Activated CD4-positive, alpha-beta memory T cell treated with anti-CD3 and anti-CD28 coated beads for 36 hours (primary cell): ENCODE results near the gene CBX4. TPM values are rescaled to one million over a fixed set of nuclear protein-coding genes. Genes with fewer than 3 reads are reported as not detected.

Source experiments
- CTCF ChIA-PET: fragments of 350-600 bp; sonication (Branson Sonifier 250); formaldehyde crosslinking; loops from one replicate; lab custom pipeline; 2021; ENCODE audit warnings: antibody characterized with exemption, inconsistent platforms; lab: Charles Lee
- POLR2A ChIA-PET: fragments of 350-600 bp; sonication (Branson Sonifier 250); formaldehyde crosslinking; loops from one replicate; lab custom pipeline; 2021; ENCODE audit warnings: antibody characterized with exemption; lab: Charles Lee
- DNase-seq: peaks from one replicate; pipeline ENCODE4 v3.0.0-alpha.2; 2020
- H3K27ac Mint-ChIP-seq: one replicate; pipeline ENCODE4 v1.8.0; 2021; ENCODE audit warnings: mixed read lengths
- H3K27me3 Mint-ChIP-seq: one replicate; pipeline ENCODE4 v1.8.0; 2021; ENCODE audit warnings: mixed read lengths
- H3K36me3 Mint-ChIP-seq: one replicate; pipeline ENCODE4 v1.8.0; 2021; ENCODE audit warnings: mixed read lengths
- H3K4me1 Mint-ChIP-seq: one replicate; pipeline ENCODE4 v1.8.0; 2021; ENCODE audit warnings: low read depth, mixed read lengths
- H3K4me3 Mint-ChIP-seq: one replicate; pipeline ENCODE4 v1.8.0; 2021; ENCODE audit warnings: mild to moderate bottlenecking, mixed read lengths
- H3K9me3 Mint-ChIP-seq: one replicate; pipeline ENCODE4 v1.8.0; 2021; ENCODE audit warnings: mixed read lengths
- intact Hi-C: fragments of 100-400 bp; cut with micrococcal nuclease; formaldehyde crosslinking; loops from one replicate; pipeline ENCODE4 v1.15.1; 2023
- total RNA-seq, 2 experiments: library from RNA; stranded (reverse); gene quantifications; one replicate each; pipeline ENCODE4 v1.2.3, GENCODE V29; 2021

CBX4 gene
- total RNA-seq: 10 to 100 TPM; 14.0 to 14.2 TPM

DNA sequence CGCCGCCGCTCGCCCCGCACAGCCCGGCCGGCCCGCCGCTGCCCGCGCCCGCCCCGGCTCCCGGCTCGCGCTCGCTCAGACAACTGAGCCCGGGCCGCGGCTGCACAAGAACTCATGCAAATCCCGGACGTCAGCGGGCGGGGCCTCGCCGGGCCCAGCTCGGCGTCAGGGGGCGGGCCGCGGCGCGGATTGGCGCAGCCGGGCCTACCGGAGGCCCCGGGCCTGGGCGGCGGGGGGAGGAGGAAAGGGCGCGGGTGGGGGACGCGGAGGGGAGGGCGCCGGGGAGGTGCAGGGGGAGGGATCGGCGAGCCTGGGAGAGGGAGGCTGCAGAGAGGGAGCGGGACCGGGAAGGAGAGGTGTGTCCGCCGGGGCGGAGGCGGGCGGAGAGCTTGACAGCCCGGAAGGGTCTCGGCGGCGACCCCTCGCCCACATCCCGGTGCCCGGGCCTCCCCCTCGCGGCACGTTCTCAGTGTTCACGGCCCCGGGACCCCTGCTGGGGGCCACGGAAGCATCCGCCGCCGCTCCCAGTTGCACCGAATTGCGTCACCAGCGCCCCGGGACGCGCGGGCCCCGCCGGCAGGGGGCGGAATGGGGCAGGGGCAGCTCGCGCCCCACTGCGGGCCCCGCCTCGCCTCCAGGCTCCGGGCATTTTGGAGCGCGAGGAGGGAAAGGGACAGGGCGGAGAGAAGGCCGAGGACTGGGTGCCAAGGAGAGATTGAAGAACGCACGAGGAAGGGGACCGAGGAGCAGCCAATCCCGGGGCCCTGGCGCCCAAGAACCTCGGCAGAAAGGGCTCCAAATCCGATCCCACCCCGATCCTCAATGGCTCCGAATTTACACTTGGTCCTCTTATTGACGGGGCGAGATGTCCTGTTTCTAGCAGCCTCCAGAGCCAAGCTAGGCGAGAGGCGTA is at the start of gene CBX4:
CBX4 (minus strand) TSS at position 85 of the 913 bp plus-strand sequence. CDS start 189 bp downstream, outside the sequence.
- Mint-ChIP-seq H3K27ac (peak within 1 kb of the TSS; percentile 78), H3K4me1 (peaks cover 46% of the 10 kb centered on the region), H3K9me3 (no peaks in the 10 kb centered on the region), H3K4me3 (peak within 1 kb of the TSS; percentile 85), H3K36me3 (peaks cover 6% of the 10 kb centered on the region), H3K27me3 (peaks cover 31% of the 10 kb centered on the region)
- intact Hi-C loops: loop anchor here (1.0 to 10.0 kb wide), 5 partner anchors 29 to 157 kb away; partner anchors contain the start of gene CBX8
- CTCF ChIA-PET: interaction anchor here (0.7 to 4.8 kb wide), 23 partner anchors 9 to 262 kb away, joined by 3 to 49 read pairs (median 5); partner anchors contain the start of genes CBX8 and GAA
- POLR2A ChIA-PET: interaction anchor here (0.6 to 3.2 kb wide), 10 partner anchors 12 to 95 kb away, joined by 3 to 23 read pairs (median 3); partner anchors contain the start of gene CBX8
- peak; percentile 94 for DNase-seq

DNA sequence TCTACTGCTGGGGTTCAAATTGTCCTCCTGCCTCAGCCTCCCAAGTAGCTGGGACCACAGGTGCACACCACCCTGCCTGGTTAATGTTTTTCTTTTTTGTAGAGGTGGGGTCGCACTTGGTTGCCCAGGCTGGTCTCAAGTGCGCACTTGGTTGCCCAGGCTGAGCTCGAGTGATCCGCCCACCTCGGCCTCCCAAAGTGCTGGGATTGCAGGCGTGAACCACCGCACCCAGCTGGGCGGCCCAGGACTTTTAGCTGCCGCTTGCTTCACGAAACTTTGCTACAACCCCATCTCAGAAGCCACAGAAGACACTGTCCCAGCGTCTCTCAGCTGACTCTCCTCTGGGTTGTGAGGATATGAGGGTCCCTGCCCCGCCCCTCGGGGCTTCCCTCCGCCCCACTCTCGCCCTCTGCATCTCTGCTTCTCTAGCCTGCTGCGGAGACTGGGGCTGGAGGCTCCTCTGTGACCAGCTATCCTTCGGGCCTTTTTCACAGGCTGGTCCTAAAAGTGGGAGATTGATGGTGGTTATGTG is 48.8 kb upstream of the CBX4 start:
- H3K27ac Mint-ChIP-seq: no peak overlapping the region
- POLR2A ChIA-PET: no interaction called here
- CTCF ChIA-PET: no interaction called here
- H3K27me3 Mint-ChIP-seq: peaks cover 46% of the 10 kb centered on the region
- no peaks in the 10 kb centered on the region for H3K36me3 Mint-ChIP-seq
- no peaks in the 10 kb centered on the region for H3K4me1 Mint-ChIP-seq
- no peak overlapping the region for H3K4me3 Mint-ChIP-seq
- intact Hi-C loops: no loop called here
- no peak for DNase-seq
- no peaks in the 10 kb centered on the region for H3K9me3 Mint-ChIP-seq

DNA sequence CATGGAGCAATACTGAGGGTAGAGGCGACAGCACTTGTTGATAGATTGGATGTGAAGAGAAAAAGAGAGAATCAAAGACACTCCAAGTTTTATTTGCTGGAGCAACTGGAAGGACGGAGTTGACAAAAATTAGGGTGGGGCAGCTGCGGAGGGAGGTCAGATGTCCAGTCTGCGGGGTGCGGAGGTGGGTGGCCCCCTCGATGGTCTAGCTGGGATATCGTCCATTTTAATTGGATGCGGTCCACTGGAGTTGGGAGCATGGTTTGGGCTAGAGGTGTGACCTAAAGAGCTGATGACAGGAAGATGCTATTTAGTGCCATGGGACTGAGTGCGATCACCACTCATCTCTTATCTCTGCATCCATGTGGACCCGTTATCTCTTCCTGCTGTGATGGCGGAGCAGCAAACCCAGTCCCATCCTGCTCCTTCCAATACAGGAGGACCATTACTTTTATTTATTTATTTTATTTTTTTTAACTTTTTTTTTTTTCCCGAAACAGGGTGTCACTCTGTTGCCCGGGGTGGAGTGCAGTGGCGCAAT is 48.3 kb upstream of the CBX4 start:
- Mint-ChIP-seq H3K27ac (no peak overlapping the region), H3K9me3 (no peaks in the 10 kb centered on the region), H3K4me3 (no peak overlapping the region), H3K4me1 (no peaks in the 10 kb centered on the region), H3K36me3 (no peaks in the 10 kb centered on the region), H3K27me3 (peaks cover 45% of the 10 kb centered on the region)
- CTCF ChIA-PET: no interaction called here
- DNase-seq: no peak
- POLR2A ChIA-PET: no interaction called here
- intact Hi-C loops: no loop called here

DNA sequence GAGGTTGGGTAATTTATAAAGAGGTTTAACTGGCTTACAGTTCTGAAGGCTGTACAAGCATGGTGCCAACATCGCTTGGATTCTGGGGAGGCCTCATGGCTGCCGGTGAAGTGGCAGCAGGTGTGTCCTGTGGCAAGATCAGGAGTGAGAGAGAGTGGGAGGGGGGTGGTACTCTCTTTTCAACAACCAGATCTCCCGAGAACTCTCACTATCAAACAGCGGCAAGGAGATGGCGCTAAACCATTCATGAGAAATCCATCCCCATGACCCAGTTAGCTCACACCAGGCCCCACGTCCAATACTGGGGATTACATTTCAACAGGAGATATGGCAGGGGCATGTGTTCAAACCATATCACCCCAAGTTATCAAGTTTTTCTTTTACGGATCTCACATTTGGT is 44.0 kb upstream of the CBX4 start:
- peaks cover 32% of the 10 kb centered on the region for H3K27me3 Mint-ChIP-seq
- ChIA-PET POLR2A (no interaction called here), CTCF (no interaction called here)
- H3K4me1 Mint-ChIP-seq: no peaks in the 10 kb centered on the region
- H3K9me3 Mint-ChIP-seq: no peaks in the 10 kb centered on the region
- intact Hi-C loops: no loop called here
- H3K4me3 Mint-ChIP-seq: no peak overlapping the region
- no peak for DNase-seq
- no peaks in the 10 kb centered on the region for H3K36me3 Mint-ChIP-seq
- H3K27ac Mint-ChIP-seq: no peak overlapping the region

DNA sequence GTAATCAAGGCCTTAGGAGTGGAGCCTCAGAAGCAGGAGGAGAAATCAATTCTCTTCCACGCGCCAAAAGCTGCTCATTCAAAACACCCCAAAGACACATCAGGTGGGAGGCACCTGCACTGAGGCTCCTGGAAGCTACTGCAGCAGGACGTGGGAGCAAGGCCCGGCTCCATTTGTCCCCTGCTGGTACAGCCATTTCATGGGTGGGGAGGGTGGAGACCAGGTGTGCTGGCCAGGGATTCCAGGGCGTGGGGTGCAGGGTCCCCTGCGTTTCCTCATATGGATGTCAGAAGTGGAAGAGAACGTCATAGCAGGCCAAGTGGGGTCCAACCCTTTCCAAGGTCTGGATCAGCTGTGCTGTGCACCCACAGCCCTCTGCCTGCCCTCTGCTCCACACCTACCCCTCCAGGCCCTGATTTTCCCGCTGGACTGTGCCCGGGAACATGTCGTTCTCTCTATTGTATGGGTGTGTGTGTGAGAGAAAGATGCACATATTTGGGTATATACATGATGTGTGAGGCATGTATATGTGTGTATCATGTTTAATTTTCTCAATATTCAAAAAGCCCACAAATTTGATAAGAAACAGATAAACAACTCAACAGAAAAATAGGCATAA is 39.2 kb upstream of the CBX4 start:
- ChIA-PET CTCF (no interaction called here), POLR2A (no interaction called here)
- H3K27ac Mint-ChIP-seq: no peak overlapping the region
- intact Hi-C loops: no loop called here
- peaks cover 19% of the 10 kb centered on the region for H3K27me3 Mint-ChIP-seq
- H3K4me3 Mint-ChIP-seq: no peak overlapping the region
- H3K4me1 Mint-ChIP-seq: no peaks in the 10 kb centered on the region
- no peak for DNase-seq
- no peaks in the 10 kb centered on the region for H3K9me3 Mint-ChIP-seq
- no peaks in the 10 kb centered on the region for H3K36me3 Mint-ChIP-seq

DNA sequence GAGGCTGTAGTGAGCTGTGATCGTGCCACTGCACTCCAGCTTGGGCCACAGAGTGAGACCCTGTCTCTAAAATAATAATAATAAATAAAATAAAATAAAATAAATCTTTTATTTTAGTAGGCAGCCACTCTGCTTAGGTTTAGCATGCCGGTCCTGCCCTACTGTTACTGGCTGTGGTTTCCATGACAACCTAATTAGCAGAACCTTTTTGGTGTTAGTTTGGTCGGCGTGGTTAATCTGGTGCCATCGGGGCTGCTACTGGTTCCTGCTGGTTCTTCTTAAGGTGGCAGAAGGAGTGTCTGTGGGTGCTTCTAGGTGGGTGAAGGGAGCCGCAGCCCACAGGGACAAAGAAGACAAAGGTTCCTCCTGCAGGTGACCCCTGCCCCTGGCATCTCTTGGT is 37.8 kb upstream of the CBX4 start:
- Mint-ChIP-seq H3K4me3 (no peak overlapping the region), H3K4me1 (peaks cover 4% of the 10 kb centered on the region), H3K27ac (no peak overlapping the region), H3K9me3 (no peaks in the 10 kb centered on the region), H3K36me3 (no peaks in the 10 kb centered on the region), H3K27me3 (peaks cover 17% of the 10 kb centered on the region)
- intact Hi-C loops: no loop called here
- POLR2A ChIA-PET: no interaction called here
- DNase-seq: no peak
- CTCF ChIA-PET: no interaction called here

DNA sequence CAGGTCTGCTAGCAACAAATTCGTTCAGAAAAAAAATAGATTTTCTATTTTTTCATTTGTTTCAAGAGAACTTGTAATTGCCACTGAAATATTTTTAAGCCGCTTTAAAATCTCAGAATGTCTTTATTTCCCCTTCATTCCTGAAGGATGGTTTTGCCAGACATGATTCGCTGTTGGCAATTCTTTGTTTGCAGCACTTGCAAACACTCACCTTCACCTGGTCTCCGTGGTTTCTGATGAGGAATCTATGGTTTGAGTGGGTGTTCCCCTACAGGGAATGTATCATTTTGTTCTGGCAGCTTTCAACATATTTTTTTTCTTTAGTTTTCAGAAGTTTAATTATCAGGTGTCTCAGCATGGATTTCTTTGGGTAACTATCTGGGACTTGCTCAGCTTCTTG is 36.3 kb upstream of the CBX4 start:
- ChIA-PET POLR2A (no interaction called here), CTCF (interaction anchor here (0.6 to 1.2 kb wide), 4 partner anchors 9 to 104 kb away, joined by 3 to 5 read pairs (median 3); no protein-coding TSS in a partner anchor)
- Mint-ChIP-seq H3K36me3 (no peaks in the 10 kb centered on the region), H3K4me3 (no peak overlapping the region), H3K9me3 (no peaks in the 10 kb centered on the region), H3K4me1 (peaks cover 4% of the 10 kb centered on the region), H3K27me3 (peaks cover 14% of the 10 kb centered on the region), H3K27ac (no peak overlapping the region)
- DNase-seq: no peak
- intact Hi-C loops: no loop called here

DNA sequence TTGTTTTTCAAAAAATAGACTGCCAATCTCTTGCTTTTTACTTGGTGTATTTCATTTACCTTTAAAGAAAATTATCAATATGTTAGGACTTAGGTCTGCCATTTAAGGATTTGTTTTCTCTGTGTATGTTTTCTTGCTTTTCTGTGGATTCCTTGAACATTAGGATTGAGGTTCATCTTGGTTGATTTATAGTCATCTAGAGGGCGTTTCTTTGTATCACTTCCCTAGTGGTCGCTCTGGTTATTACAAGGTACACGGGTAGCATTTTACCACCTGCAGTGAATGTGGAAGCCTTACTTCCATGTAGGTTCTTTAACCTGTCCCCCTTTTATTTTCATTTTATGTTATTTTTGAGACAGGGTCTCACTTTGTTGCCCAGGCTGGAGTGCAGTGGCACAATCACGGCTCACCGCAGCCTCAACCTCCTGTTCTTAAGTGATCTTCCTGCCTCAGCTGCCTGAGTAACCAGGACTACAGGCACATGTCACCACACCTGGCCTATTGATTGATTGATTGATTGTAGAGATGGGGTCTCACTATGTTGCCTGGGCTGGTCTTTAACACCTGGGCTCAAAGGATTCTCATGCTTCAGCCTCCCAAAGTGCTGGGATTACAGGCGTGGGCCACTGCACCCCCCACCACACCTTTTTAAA is 35.2 kb upstream of the CBX4 start:
- no peaks in the 10 kb centered on the region for H3K36me3 Mint-ChIP-seq
- intact Hi-C loops: no loop called here
- H3K9me3 Mint-ChIP-seq: no peaks in the 10 kb centered on the region
- H3K27ac Mint-ChIP-seq: no peak overlapping the region
- ChIA-PET POLR2A (no interaction called here), CTCF (interaction anchor here (0.6 to 1.2 kb wide), 4 partner anchors 10 to 1338 kb away, joined by 3 to 5 read pairs (median 3); no protein-coding TSS in a partner anchor)
- H3K27me3 Mint-ChIP-seq: peaks cover 14% of the 10 kb centered on the region
- peaks cover 4% of the 10 kb centered on the region for H3K4me1 Mint-ChIP-seq
- no peak for DNase-seq
- H3K4me3 Mint-ChIP-seq: no peak overlapping the region

DNA sequence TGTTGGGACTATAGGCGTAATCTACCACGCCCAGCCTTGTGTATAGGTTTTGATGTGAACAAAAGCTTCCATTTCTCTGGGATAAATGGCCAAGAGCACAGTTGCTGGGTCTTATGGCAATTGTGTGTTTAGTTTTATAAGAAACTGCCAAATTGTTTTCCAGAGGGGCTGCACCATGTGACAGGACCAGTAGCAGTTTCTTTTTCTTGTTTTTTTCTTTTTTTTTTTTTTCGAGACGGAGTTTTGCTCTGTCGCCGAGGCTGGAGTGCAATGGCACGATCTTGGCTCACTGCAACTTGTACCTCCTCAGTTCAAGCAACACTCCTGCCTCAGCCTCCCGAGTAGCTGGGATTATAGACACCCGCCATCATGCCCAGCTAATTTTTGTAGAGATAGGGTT is 34.3 kb upstream of the CBX4 start:
- Mint-ChIP-seq H3K4me1 (peaks cover 4% of the 10 kb centered on the region), H3K9me3 (no peaks in the 10 kb centered on the region), H3K27ac (no peak overlapping the region), H3K27me3 (peaks cover 11% of the 10 kb centered on the region), H3K4me3 (no peak overlapping the region), H3K36me3 (no peaks in the 10 kb centered on the region)
- no peak for DNase-seq
- CTCF ChIA-PET: interaction anchor here (0.7 to 1.3 kb wide), 2 partner anchors 9 to 1337 kb away, joined by 3 to 4 read pairs; no protein-coding TSS in a partner anchor
- intact Hi-C loops: no loop called here
- POLR2A ChIA-PET: no interaction called here

DNA sequence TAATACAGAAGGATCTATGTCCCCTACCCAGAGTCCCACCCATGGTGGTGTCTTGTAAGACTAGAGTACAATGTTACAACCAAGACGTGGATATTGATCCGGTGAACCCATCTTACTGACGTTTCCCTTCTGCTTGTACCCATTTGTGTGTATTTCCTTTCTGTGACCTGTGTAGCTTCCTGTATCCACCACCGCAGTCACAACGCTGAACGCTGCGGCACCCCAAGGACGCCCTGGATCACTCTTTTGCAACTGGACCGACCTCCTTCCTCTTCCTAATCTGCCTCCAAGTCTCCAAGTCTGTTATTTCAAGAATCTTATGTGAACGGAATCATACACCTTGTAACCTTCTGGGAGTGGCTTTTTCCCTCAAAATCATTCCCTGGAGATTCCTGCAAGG is 33.5 kb upstream of the CBX4 start:
- ChIA-PET CTCF (interaction anchor here (1.3 kb wide), 1 partner anchor 8 kb away, joined by 4 read pairs; no protein-coding TSS in a partner anchor), POLR2A (no interaction called here)
- Mint-ChIP-seq H3K36me3 (no peaks in the 10 kb centered on the region), H3K4me1 (peaks cover 4% of the 10 kb centered on the region), H3K4me3 (no peak overlapping the region), H3K9me3 (no peaks in the 10 kb centered on the region), H3K27me3 (peaks cover 6% of the 10 kb centered on the region), H3K27ac (no peak overlapping the region)
- intact Hi-C loops: no loop called here
- no peak for DNase-seq

DNA sequence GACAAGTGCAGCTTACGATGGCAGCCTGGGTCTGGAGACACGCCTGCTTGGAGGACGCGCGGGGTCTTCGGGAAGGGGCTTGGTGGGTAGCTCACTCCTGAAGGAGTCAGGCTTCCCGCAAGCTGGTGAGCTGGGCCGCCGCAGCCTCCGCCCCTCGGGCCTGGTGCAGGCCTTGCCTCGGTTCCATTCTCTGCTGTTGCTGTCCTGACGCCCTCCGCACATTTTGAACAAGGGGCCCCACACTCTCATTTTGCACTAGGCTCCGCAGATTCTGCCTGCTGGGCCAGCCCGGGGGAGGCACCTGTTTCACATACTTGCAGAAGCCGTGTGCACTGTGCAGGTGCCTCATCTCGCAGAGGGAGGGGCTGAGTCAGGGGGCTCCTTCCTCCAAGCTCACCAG is 31.9 kb upstream of the CBX4 start:
- Mint-ChIP-seq H3K9me3 (no peaks in the 10 kb centered on the region), H3K36me3 (no peaks in the 10 kb centered on the region), H3K27me3 (peaks cover 2% of the 10 kb centered on the region), H3K4me3 (no peak overlapping the region), H3K4me1 (peaks cover 4% of the 10 kb centered on the region), H3K27ac (no peak overlapping the region)
- CTCF ChIA-PET: no interaction called here
- intact Hi-C loops: no loop called here
- no peak for DNase-seq
- POLR2A ChIA-PET: no interaction called here
